Amygdala (tissue), 56 donors: Measurements from ENCODE around the gene HHATL.

Experiments used
- DNase-seq, 56 donors: peaks; one replicate each; lab custom pipeline; 2025; lab: John Stamatoyannopoulos, UW

The HHATL gene

GRCh38 chr3:42700366-42701288 is 2.0 kb downstream of the HHATL start:
- no peak for DNase-seq

DNA sequence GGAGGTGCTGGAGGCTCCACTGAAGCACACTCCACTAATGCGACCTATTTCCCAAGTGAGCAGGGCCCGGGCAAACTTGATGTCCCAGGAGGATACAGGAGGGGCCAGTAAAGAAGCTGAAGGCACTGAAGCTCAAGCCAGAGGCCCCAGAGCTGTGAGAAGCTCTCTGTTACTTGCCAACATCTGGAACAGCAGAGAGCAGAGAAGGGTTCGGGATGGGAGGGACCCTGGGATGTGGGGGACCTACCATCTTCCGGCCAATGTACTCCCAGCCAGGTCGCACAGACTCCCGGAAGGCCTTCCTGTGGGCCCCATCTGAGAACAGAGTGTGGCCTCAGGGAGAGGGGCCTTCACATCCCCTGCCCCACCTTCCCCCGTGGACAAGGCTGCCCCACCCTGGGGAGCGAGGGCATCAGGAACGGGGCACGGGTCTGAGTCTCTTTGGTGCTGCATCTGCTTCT is 3.1 kb downstream of the HHATL start:
- DNase-seq = no peak

- DNase-seq = no peak
Observed at GRCh38 chr3:42698911-42699230, 3.7 kb downstream of the HHATL start.

- DNase-seq = no peak
Observed at GRCh38 chr3:42698216-42698910, 4.2 kb downstream of the HHATL start.

GRCh38 chr3:42697289-42698051 is 5.1 kb downstream of the HHATL start:
- DNase-seq = no peak

GRCh38 chr3:42696356-42697288 is 6.0 kb downstream of the HHATL start:
- DNase-seq = no peak

- no peak for DNase-seq
Observed at GRCh38 chr3:42694366-42694765, 8.2 kb downstream of the HHATL start.

DNA sequence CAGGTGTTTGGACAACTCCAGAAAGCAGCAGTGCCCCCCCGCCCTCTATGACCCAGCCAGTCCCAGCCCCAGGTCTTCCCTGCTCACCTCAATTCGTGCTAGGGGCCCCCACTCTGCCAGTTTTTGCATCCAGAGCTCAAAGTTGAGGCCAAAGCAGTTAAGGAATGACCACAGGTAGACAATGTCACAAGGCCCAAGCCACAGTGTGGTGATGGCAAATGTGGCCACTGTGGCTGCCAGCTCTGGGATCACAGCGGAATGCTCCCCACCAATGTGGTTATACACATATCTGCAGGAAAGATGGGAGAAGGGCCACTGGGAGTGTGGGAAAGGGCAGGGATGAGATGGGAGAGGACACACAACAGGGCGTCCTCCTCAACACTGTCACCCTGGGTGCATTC is 9.1 kb downstream of the HHATL start:
- no peak for DNase-seq

GRCh38 chr3:42692667-42693529 is 9.7 kb downstream of the HHATL start:
- no peak for DNase-seq

- no peak for DNase-seq
Observed at GRCh38 chr3:42691816-42692666, 10.6 kb downstream of the HHATL start.

DNA sequence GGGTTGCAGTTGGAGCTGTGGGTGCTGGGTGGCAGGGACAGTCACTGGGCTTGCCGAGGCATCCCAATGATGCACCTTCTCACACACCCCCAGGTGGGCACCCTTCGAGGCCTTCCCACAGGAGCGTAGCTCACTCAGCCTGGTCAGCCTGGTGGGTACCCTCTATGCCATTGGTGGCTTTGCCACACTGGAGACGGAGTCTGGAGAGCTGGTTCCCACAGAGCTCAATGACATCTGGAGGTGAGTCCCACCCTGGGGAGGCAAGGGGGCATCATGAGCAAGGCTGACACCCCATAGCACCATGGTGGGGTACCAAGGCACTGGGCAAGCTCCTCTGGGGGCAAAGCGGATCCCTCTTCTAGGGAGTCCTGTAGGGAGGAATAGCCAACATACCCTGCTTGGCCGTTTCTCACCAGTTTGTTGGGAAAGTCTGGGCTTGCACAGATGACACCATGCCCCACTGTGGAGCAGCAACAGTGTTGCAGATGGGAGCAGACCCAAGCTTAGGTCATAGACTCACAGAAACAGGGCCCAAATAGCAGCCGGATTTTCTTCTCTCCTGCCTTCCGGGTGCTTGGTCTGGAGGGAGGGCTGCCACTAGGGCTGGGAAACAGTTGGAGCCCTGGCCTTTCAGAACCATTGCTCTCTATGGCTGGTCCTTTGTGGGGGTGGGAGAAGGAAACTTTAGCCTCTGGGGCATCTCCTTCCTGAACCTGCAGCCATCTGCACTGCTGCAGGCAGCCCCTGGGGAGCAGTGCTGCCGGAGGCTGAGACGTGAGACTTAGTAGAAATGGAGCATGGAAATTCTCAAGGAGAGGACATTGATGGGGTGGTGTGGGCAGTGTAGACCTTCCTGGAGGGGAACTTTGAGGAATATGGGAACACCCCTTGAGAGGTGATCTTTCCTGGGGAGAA is 11.6 kb downstream of the HHATL start:
- peak in 8 of 56 donors; percentile 12 to 41 (median 34) for DNase-seq

- no peak for DNase-seq
Observed at GRCh38 chr3:42690191-42690590, 12.4 kb downstream of the HHATL start.

GRCh38 chr3:42689421-42690014 is 13.1 kb downstream of the HHATL start:
- no peak for DNase-seq

DNA sequence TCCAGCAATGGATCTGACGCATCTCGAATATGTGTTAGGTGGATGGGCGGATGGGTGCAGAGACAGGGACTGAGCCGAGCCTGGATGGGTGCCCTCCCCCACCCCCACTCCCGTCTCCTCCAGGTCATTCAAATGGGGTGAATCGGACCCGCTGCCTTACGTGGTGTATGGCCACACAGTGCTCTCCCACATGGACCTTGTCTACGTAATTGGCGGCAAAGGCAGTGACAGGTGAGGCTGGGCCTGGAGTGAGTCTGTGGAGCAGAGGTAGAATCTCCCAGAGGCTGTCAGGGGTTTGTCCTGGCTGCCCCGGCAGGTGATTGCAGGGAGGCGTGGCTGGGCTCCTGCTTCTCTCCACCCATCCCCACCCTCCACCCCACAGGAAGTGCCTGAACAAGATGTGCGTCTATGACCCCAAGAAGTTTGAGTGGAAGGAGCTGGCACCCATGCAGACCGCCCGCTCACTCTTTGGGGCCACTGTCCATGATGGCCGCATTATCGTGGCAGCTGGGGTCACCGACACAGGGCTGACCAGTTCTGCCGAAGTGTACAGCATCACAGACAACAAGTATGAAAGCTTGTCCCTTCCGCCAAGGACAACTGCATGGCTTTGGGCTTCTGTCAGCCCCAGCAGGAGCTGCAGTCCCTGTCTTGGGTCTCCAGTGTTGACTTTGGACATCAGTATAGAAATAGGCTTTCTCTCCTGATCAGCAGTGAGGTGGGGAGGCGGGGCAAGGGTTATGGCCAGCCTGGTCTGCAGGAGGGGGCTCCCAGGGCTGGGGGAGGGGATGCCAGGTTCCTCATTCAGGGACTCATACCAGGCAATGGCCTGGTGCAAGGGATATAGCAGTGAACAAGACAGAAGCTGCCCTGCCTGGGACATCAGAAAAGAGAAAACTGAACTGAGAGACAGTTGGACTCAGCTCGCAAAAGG is 13.8 kb downstream of the HHATL start:
- DNase-seq = no peak

DNA sequence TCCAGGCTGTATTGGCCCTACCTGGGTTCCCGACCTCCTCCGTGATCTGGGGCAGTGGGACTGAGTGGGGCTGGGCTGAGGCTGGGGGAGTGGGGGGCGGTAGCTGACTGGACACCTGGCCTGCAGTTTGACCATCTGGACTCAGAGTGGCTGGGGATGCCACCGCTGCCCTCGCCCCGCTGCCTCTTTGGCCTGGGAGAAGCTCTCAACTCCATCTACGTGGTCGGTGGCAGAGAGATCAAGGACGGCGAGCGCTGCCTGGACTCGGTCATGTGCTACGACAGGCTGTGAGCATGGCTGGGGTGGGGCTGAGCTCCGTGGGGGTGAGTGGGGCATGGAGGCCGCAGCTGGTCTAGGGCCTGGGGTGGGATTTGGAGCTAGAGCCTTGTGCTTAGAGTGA is 14.6 kb downstream of the HHATL start:
- DNase-seq = no peak
